ENCODE data around the gene FGF23. TPM values are rescaled to one million over a fixed set of nuclear protein-coding genes. Genes with fewer than 3 reads are reported as not detected.
"Not testable (repeated sequence)": the region's sequence is repeated elsewhere in the genome, so short reads cannot be mapped to it uniquely, and the experiment has no call there.

The FGF23 gene
- polyA plus RNA-seq, 1 donor from 2014 or later = not detected

DNA sequence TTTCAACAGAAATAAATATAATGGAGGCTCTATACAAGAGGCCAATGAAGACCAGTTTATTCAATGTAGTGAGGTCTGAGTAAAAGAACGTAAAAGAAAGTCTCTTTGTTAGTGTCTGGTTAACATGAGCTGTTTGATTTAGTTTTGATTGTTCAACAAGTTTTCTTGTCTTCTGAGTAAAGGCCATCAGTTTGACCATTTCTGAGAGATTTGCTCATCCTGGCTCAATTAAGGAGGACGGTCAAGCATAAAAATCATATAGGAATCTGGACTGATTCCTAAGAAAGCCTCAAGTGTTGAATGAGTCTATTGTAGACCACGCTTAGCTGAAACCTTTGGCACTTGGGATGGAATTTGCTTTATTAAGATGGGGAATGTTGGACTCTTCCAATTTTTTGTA, 32.5 kb upstream of the FGF23 start:
- Histone ChIP-seq H3K27ac (ENCODE audit: low read length) (no peak overlapping the region), H3K9me3 (ENCODE audit: low read length) (no peaks in the 10 kb centered on the region), H3K36me3 (ENCODE audit: insufficient read depth, low read length) (no peaks in the 10 kb centered on the region), H3K4me3 (ENCODE audit: low read length) (no peak overlapping the region), H3K79me2 (replicated peaks; ENCODE audit: insufficient read depth, low read length) (no peaks in the 10 kb centered on the region), H3K9me2 (ENCODE audit: insufficient read depth, low read length) (no peaks in the 10 kb centered on the region), H3K4me2 (ENCODE audit: low read length) (no peak overlapping the region), H2AFZ (ENCODE audit: low read depth, low read length) (no peak overlapping the region), H3K9ac (ENCODE audit: low read length) (no peak overlapping the region), H4K20me1 (ENCODE audit: insufficient read depth) (no peaks in the 10 kb centered on the region), H3F3A (ENCODE audit: insufficient read depth, low read length, poor library complexity, severe bottlenecking) (peaks cover 5% of the 10 kb centered on the region), H3K27me3 (ENCODE audit: insufficient read depth, low read depth, low read length) (no peaks in the 10 kb centered on the region)
- no peak for TF ChIP-seq EP300 (conservative IDR thresholded peaks at IDR 0.05; ENCODE audit: poor library complexity, severe bottlenecking)

GRCh38 chr12:4407136-4407535, 27.6 kb upstream of the FGF23 start:
- no peaks in the 10 kb centered on the region for H3F3A ChIP-seq (ENCODE audit: insufficient read depth, low read length, poor library complexity, severe bottlenecking)
- no peaks in the 10 kb centered on the region for H3K36me3 ChIP-seq (ENCODE audit: insufficient read depth, low read length)
- H2AFZ ChIP-seq (ENCODE audit: low read depth, low read length) = no peak overlapping the region
- no peak overlapping the region for H3K27ac ChIP-seq (ENCODE audit: low read length)
- H3K4me2 ChIP-seq (ENCODE audit: low read length) = no peak overlapping the region
- H3K27me3 ChIP-seq (ENCODE audit: insufficient read depth, low read depth, low read length) = no peaks in the 10 kb centered on the region
- H3K9ac ChIP-seq (ENCODE audit: low read length) = no peak overlapping the region
- H4K20me1 ChIP-seq (ENCODE audit: insufficient read depth) = no peaks in the 10 kb centered on the region
- TF ChIP-seq, protein P1, sequence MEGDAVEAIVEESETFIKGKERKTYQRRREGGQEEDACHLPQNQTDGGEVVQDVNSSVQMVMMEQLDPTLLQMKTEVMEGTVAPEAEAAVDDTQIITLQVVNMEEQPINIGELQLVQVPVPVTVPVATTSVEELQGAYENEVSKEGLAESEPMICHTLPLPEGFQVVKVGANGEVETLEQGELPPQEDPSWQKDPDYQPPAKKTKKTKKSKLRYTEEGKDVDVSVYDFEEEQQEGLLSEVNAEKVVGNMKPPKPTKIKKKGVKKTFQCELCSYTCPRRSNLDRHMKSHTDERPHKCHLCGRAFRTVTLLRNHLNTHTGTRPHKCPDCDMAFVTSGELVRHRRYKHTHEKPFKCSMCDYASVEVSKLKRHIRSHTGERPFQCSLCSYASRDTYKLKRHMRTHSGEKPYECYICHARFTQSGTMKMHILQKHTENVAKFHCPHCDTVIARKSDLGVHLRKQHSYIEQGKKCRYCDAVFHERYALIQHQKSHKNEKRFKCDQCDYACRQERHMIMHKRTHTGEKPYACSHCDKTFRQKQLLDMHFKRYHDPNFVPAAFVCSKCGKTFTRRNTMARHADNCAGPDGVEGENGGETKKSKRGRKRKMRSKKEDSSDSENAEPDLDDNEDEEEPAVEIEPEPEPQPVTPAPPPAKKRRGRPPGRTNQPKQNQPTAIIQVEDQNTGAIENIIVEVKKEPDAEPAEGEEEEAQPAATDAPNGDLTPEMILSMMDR (IDR thresholded peaks at IDR 0.05; ENCODE audit: poor library complexity, severe bottlenecking) = no peak
- TF ChIP-seq SMC3 (conservative IDR thresholded peaks at IDR 0.05; ENCODE audit: poor library complexity) (no peak), EZH2 (IDR thresholded peaks at IDR 0.05; ENCODE audit: borderline replicate concordance, insufficient read depth, low read length, poor library complexity, severe bottlenecking) (no peak), REST (IDR thresholded peaks at IDR 0.05; ENCODE audit: borderline replicate concordance) (no peak), EP300 (conservative IDR thresholded peaks at IDR 0.05; ENCODE audit: poor library complexity, severe bottlenecking) (no peak)
- H3K9me2 ChIP-seq (ENCODE audit: insufficient read depth, low read length) = no peaks in the 10 kb centered on the region
- no peaks in the 10 kb centered on the region for H3K79me2 ChIP-seq (replicated peaks; ENCODE audit: insufficient read depth, low read length)
- no peaks in the 10 kb centered on the region for H3K9me3 ChIP-seq (ENCODE audit: low read length)
- no peak overlapping the region for H3K4me3 ChIP-seq (ENCODE audit: low read length)

- H3K4me3 ChIP-seq (ENCODE audit: low read length); H3K79me2 ChIP-seq (replicated peaks; ENCODE audit: insufficient read depth, low read length); H3K36me3 ChIP-seq (ENCODE audit: insufficient read depth, low read length); H3K9me2 ChIP-seq (ENCODE audit: insufficient read depth, low read length); H3K27me3 ChIP-seq (ENCODE audit: insufficient read depth, low read depth, low read length); H3K9ac ChIP-seq (ENCODE audit: low read length); H3K4me2 ChIP-seq (ENCODE audit: low read length); H3K27ac ChIP-seq (ENCODE audit: low read length); H3K9me3 ChIP-seq (ENCODE audit: low read length); H2AFZ ChIP-seq (ENCODE audit: low read depth, low read length); H3F3A ChIP-seq (ENCODE audit: insufficient read depth, low read length, poor library complexity, severe bottlenecking); H4K20me1 ChIP-seq (ENCODE audit: insufficient read depth): not testable (repeated sequence)
Measured at GRCh38 chr12:4404877-4405637, 25.5 kb upstream of the FGF23 start.

All from neural cell (in vitro differentiated cells).